Transverse colon (tissue), 4 donors: ENCODE data around the gene ALPP. TPM values are rescaled to one million over a fixed set of nuclear protein-coding genes. Genes with fewer than 3 reads are reported as not detected.
"Not testable (repeated sequence)": the region's sequence is repeated elsewhere in the genome, so short reads cannot be mapped to it uniquely, and the experiment has no call there.

ENCODE experiments used
- DNase-seq: peaks from one replicate; pipeline ENCODE4 v3.0.0-alpha.2; 2019
- H3K27ac ChIP-seq, 4 donors: fragments of 200-600 bp; sonication (generic); 2 replicates each; pipeline ENCODE4 v1.5.1; 2016 to 2018; ENCODE audit warnings: inconsistent platforms in 4 of 4
- H3K27me3 ChIP-seq: fragments of 200-600 bp; sonication (generic); 2 replicates; pipeline ENCODE4 v1.5.1; 2017; ENCODE audit warnings: inconsistent platforms
- H3K36me3 ChIP-seq, 4 donors: fragments of 200-600 bp; sonication (generic); 2 replicates each; pipeline ENCODE4 v1.5.1; 2017 to 2019; ENCODE audit warnings: inconsistent platforms in 4 of 4
- H3K4me1 ChIP-seq, 4 donors: fragments of 200-600 bp; sonication (generic); 2 replicates each; pipeline ENCODE4 v1.5.1; 2017 to 2020; ENCODE audit warnings: inconsistent platforms in 4 of 4
- H3K4me3 ChIP-seq, 4 donors: fragments of 200-600 bp; sonication (generic); 1 replicate in 1 of 4; 2 replicates in 3 of 4; pipeline versions ENCODE4 v1.5.1 to v1.6.1; 2017 to 2019; ENCODE audit warnings: inconsistent platforms in 4 of 4
- H3K9me3 ChIP-seq, 2 donors: fragments of 200-600 bp; sonication (generic); 2 replicates each; pipeline ENCODE4 v1.5.1; 2017 to 2019; ENCODE audit warnings: inconsistent platforms in 2 of 2
- EP300 ChIP-seq: sonication (generic); formaldehyde crosslinking; IDR thresholded peaks from one replicate; pipeline ENCODE4 v1.6.1; 2017; ENCODE audit warnings: antibody characterized with exemption, low read depth
- POLR2A ChIP-seq: fragments of 450-650 bp; IDR thresholded peaks from one replicate; pipeline ENCODE4 v1.6.1; 2016; ENCODE audit warnings: antibody characterized with exemption, mild to moderate bottlenecking, moderate library complexity
- POLR2AphosphoS5 ChIP-seq, 3 donors: sonication (generic); formaldehyde crosslinking; IDR thresholded peaks; one replicate each; pipeline ENCODE4 v1.6.1; 2016; ENCODE audit warnings: antibody characterized with exemption in 3 of 3
- WGBS, 2 donors: methylation state at CpG; one replicate each; pipeline ENCODE4 v1.1.5; 2018; ENCODE audit warnings: low coverage in 1 of 2; 5-methylcytosine and 5-hydroxymethylcytosine counted together
- in situ Hi-C, 4 donors: fragments of 200-750 bp; cut with MboI; loops; one replicate each; pipeline versions ENCODE4 v1.15.0 to v1.15.1; 2017; ENCODE audit warnings: low sequenced_read_pairs in 3 of 4, low pct_ligation_motif_present in 1 of 4, low pct_unique_long_range_greater_than_20kb in 1 of 4
- intact Hi-C: fragments of 100-400 bp; cut with DNase I; formaldehyde crosslinking; loops from one replicate; pipeline ENCODE4 v1.15.1; 2023; ENCODE audit warnings: low total_unique reads
- total RNA-seq, 4 donors: library from RNA; depleted of rRNA; stranded (reverse); fragments of >200 nt; gene quantifications; one replicate each; pipeline ENCODE4 v1.1.0, GENCODE V29; 2016
- TF ChIP-seq, protein P1 (sequence below), 5 experiments: fragments of 200-600 bp in 3 of 5; fragments of 450-650 bp in 2 of 5; sonication (generic) in 3 of 5; IDR thresholded peaks; 1 replicate in 2 of 5; 2 replicates in 3 of 5; pipeline ENCODE4 v1.5.1; 2016 to 2017; ENCODE audit warnings: antibody characterized with exemption in 5 of 5, inconsistent platforms in 3 of 5, mild to moderate bottlenecking in 2 of 5, moderate library complexity in 1 of 5

Gene ALPP
- not detected for total RNA-seq

DNA sequence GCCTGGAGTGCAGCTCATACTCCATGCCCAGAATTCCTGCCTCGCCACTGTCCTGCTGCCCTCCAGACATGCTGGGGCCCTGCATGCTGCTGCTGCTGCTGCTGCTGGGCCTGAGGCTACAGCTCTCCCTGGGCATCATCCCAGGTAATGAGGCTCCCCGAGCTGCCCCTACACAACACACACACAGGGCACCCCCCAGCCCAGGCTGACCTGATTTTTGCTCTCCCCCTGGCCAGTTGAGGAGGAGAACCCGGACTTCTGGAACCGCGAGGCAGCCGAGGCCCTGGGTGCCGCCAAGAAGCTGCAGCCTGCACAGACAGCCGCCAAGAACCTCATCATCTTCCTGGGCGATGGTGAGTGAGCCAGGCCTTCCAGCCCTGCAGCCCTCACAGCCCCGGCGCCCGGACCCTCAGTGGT is at the start of gene ALPP:
TSS of gene ALPP (plus strand) at position 17 of the 417 bp plus-strand sequence. CDS start at position 69, 52 bp downstream.
- WGBS, 2 donors, result 82% methylated on average over 10 of the region's 12 CpGs; no CpG with 5 or more reads in 1 of the 2 donors
- DNase-seq, in situ Hi-C loops, H3K27ac ChIP-seq, H3K4me3 ChIP-seq, H3K9me3 ChIP-seq, H3K4me1 ChIP-seq, intact Hi-C loops, H3K36me3 ChIP-seq: not testable (repeated sequence)
- peaks cover 27% of the 10 kb centered on the region for H3K27me3 ChIP-seq

DNA sequence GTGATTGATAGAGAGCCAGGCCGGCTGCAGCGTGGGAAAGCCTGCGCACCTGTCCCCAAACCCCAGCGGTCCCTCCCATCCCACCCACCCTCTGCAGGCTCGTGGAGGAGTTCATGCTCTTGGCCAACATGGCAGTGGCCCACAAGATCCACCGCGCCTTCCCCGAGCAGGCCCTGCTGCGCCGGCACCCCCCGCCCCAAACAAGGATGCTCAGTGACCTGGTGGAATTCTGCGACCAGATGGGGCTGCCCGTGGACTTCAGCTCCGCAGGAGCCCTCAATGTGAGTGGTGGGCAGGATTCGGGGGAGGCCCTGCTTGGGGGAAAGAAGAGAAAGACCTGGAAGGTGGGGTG is 48.9 kb upstream of the ALPP start:
- in situ Hi-C loops (loop anchor here in 3 of 4 donors (10.0 kb wide), 2 partner anchors 405 to 425 kb away; partner anchors contain the start of gene NPPC (in 1 of the 3)), intact Hi-C loops (no loop called here)
- no peak overlapping the region for H3K27ac ChIP-seq
- H3K36me3 ChIP-seq, result no peaks in the 10 kb centered on the region
- H3K9me3 ChIP-seq, result no peaks in the 10 kb centered on the region
- WGBS, 2 donors, result 90% methylated on average over 10 of the region's 15 CpGs; no CpG with 5 or more reads in 1 of the 2 donors
- H3K4me3 ChIP-seq, result no peak overlapping the region
- H3K4me1 ChIP-seq, result no peaks in the 10 kb centered on the region
- TF ChIP-seq, protein P1, sequence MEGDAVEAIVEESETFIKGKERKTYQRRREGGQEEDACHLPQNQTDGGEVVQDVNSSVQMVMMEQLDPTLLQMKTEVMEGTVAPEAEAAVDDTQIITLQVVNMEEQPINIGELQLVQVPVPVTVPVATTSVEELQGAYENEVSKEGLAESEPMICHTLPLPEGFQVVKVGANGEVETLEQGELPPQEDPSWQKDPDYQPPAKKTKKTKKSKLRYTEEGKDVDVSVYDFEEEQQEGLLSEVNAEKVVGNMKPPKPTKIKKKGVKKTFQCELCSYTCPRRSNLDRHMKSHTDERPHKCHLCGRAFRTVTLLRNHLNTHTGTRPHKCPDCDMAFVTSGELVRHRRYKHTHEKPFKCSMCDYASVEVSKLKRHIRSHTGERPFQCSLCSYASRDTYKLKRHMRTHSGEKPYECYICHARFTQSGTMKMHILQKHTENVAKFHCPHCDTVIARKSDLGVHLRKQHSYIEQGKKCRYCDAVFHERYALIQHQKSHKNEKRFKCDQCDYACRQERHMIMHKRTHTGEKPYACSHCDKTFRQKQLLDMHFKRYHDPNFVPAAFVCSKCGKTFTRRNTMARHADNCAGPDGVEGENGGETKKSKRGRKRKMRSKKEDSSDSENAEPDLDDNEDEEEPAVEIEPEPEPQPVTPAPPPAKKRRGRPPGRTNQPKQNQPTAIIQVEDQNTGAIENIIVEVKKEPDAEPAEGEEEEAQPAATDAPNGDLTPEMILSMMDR (IDR thresholded peaks at IDR 0.05), result no peak
- TF ChIP-seq POLR2AphosphoS5 (IDR thresholded peaks at IDR 0.05), result no peak
- no peak for TF ChIP-seq POLR2A
- TF ChIP-seq EP300, result no peak
- H3K27me3 ChIP-seq, result no peaks in the 10 kb centered on the region
- no peak for DNase-seq

DNA sequence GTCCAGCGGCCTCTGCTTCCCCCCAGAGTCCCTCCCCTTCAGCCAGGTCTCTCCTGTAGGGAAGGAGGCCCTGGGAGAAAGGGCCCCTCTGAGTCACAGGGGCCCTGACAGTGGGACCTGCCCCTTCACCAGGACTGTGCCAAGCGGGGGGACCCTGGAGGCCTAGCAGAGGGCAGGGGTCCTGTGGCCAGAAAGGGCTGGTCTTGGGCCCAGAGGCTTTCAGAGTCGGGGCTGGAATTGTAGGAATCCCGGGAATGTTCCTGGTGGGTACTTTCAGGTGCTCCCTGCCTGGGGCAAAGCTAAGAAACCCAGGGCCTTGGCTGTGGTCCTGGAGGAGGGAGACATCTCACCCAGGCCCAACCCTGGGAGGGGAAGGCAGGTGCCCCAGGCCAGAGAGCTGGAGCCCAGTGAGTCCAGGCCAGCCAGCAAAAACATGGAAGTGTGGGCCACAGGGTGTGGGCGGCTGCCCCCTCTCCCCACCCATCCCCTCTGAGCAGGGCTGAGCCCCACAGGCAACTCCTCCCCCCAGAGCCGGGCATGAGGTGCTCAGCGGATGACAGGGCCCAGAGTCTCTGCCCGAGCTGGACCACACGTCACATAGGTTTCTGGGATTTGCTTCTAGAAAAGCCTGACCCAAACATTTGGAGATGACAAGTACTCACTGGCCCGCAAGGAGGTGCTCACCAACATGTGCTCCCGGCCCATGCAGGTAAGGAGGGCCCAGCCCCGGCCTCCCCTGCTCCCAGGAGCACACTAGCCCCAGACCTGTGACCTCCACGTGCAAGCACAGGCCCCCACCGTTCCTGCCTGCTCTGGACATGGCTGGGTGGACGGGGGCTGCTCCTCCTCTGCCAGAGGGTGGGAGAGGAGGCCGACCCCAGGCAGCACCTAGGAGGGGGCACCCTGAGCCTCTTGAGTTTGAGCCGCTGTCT is 48.2 kb upstream of the ALPP start:
- DNase-seq, result no peak
- Histone ChIP-seq H3K36me3 (no peaks in the 10 kb centered on the region), H3K4me1 (no peaks in the 10 kb centered on the region), H3K4me3 (no peak overlapping the region), H3K27me3 (no peaks in the 10 kb centered on the region), H3K9me3 (no peaks in the 10 kb centered on the region), H3K27ac (no peak overlapping the region)
- WGBS, 2 donors, result 98% methylated on average over 8 of the region's 17 CpGs; no CpG with 5 or more reads in 1 of the 2 donors
- TF ChIP-seq EP300, result no peak
- no peak for TF ChIP-seq POLR2A
- TF ChIP-seq, protein P1 (IDR thresholded peaks at IDR 0.05), result no peak
- TF ChIP-seq POLR2AphosphoS5 (IDR thresholded peaks at IDR 0.05), result no peak
- in situ Hi-C loops, result no loop called here
- intact Hi-C loops, result no loop called here

DNA sequence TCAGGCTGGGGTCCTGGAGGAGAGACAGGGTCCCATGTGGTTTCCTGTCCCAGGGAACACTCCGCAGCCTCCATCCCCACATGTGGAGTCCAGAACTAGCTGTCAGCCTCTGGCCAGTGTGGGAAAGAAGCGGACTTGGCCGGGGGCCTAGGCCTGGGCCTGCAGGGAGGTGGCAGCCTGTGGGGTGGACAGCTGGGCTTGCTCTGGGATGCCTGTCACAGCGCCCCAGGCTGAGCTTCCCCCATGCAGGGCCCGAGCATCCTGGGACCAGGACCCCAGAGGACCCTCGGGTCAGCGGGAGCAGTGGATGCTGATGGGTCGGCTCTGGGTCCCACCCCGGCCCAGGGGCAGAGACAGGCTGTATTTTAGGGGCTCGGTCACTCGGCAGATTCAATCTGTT is 47.5 kb upstream of the ALPP start:
- intact Hi-C loops, H3K4me1 ChIP-seq, H3K36me3 ChIP-seq, H3K27ac ChIP-seq, H3K4me3 ChIP-seq, H3K9me3 ChIP-seq, in situ Hi-C loops, DNase-seq, H3K27me3 ChIP-seq: not testable (repeated sequence)
- WGBS, 2 donors, result 75% methylated on average over 8 of the region's 11 CpGs; no CpG with 5 or more reads in 1 of the 2 donors

GRCh38 chr2:232331641-232332040 is 46.9 kb upstream of the ALPP start:
- intact Hi-C loops, in situ Hi-C loops, H3K4me1 ChIP-seq, DNase-seq, H3K27me3 ChIP-seq, H3K36me3 ChIP-seq, H3K4me3 ChIP-seq, H3K9me3 ChIP-seq, H3K27ac ChIP-seq: not testable (repeated sequence)
- 100% methylated on average over 5 of the region's 11 CpGs; no CpG with 5 or more reads in 1 of the 2 donors for WGBS, 2 donors

GRCh38 chr2:232332244-232332939 is 46.2 kb upstream of the ALPP start:
- H3K36me3 ChIP-seq, H3K27ac ChIP-seq, in situ Hi-C loops, DNase-seq, H3K9me3 ChIP-seq, intact Hi-C loops, H3K4me1 ChIP-seq, H3K27me3 ChIP-seq, H3K4me3 ChIP-seq: not testable (repeated sequence)
- WGBS, 2 donors, result 94% methylated on average over 13 of the region's 26 CpGs; no CpG with 5 or more reads in 1 of the 2 donors
